OCI-LY1 (cell line): ENCODE results near the gene DNAH11.

Experiments
- EZH2 ChIP-seq: fragments of 200-600 bp; sonication (generic), shearing (Covaris generic); IDR thresholded peaks from 2 replicates; pipeline ENCODE4 v1.8.0; 2017; ENCODE audit warnings: borderline replicate concordance, mixed run types, mild to moderate bottlenecking, antibody characterized with exemption, low read length, moderate library complexity, mixed read lengths
- TF ChIP-seq, protein P1 (sequence below): fragments of 200-600 bp; sonication (generic), shearing (Covaris generic); IDR thresholded peaks from 2 replicates; pipeline ENCODE4 v1.5.1; 2017; ENCODE audit warnings: mild to moderate bottlenecking, antibody characterized with exemption, low read length, moderate library complexity, mixed read lengths

DNA sequence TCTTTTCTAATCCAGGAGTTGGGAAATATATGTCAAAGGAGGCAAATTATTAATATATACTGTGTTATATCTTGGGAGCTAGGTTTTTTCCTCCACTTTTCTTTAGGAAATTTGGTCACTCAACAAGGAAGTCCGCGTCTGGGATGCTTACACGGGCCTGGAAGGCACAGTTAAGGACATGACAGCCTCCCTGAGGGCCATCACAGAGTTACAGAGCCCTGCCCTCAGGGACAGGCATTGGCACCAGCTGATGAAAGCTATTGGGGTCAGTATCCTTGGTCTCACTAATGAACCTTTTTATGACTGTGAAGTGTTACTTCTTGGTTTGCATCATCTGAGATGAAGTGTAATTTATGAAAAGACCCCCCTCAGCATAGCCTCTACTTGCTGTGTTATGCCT lies 74.7 kb downstream of the DNAH11 start:
- TF ChIP-seq, protein P1, sequence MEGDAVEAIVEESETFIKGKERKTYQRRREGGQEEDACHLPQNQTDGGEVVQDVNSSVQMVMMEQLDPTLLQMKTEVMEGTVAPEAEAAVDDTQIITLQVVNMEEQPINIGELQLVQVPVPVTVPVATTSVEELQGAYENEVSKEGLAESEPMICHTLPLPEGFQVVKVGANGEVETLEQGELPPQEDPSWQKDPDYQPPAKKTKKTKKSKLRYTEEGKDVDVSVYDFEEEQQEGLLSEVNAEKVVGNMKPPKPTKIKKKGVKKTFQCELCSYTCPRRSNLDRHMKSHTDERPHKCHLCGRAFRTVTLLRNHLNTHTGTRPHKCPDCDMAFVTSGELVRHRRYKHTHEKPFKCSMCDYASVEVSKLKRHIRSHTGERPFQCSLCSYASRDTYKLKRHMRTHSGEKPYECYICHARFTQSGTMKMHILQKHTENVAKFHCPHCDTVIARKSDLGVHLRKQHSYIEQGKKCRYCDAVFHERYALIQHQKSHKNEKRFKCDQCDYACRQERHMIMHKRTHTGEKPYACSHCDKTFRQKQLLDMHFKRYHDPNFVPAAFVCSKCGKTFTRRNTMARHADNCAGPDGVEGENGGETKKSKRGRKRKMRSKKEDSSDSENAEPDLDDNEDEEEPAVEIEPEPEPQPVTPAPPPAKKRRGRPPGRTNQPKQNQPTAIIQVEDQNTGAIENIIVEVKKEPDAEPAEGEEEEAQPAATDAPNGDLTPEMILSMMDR: no peak
- TF ChIP-seq EZH2: no peak
